HepG2 (cell line): ENCODE results near the gene CPB2. TPM values are rescaled to one million over a fixed set of nuclear protein-coding genes. Genes with fewer than 3 reads are reported as not detected.

Experiments used
- ATAC-seq: fragments of 200-7000 bp; cut with Tn5 transposase; 3 replicates; pipeline ENCODE4 v1.9.1; 2020; ENCODE audit warnings: mild to moderate bottlenecking, moderate library complexity
- BruUV-seq: library from RNA; stranded (reverse); fragments of 400-500 nt; replicated peaks from 2 replicates; lab custom pipeline; 2021; lab: Mats Ljungman, UMichigan
- CTCF ChIA-PET: fragments of 300-600 bp; formaldehyde crosslinking; extraction: SDS; loops from one replicate; lab custom pipeline; 2021; ENCODE audit warnings: low total read pairs, inconsistent platforms, low intra/inter-chr PET ratio; lab: Yijun Ruan, JAX
- POLR2A ChIA-PET: fragments of 350-600 bp; sonication (Branson Sonifier 250); formaldehyde crosslinking; loops from one replicate; lab custom pipeline; 2020; ENCODE audit warnings: antibody characterized with exemption, inconsistent platforms; lab: Yijun Ruan, JAX
- DNase-seq: peaks from one replicate; pipeline ENCODE4 v3.0.0-alpha.2; 2015; ENCODE audit warnings: low spot score
- FAIRE-seq: peaks from 3 replicates; lab custom pipeline; 2011; peaks lifted over from hg19 to GRCh38; lab: Jason Lieb, UNC
- H2AFZ ChIP-seq: one replicate; pipeline ENCODE4 v1.6.1; 2011; ENCODE audit warnings: low read length, inconsistent platforms
- H3K27ac ChIP-seq: fragments of 300-600 bp; 3 replicates; pipeline ENCODE4 v1.8.0; 2011; ENCODE audit warnings: mixed run types, mild to moderate bottlenecking, mixed read lengths, low read length, inconsistent platforms; ENCODE audit not compliant: insufficient read depth; ENCODE audit errors: extremely low read length
- H3K27me3 ChIP-seq, 2 experiments: fragments of 200-600 bp in 1 of 2; 2 replicates in 1 of 2; 3 replicates in 1 of 2; pipeline versions ENCODE4 v1.6.0 to v1.8.0; 2011; ENCODE audit warnings: low read length in 2 of 2, mild to moderate bottlenecking in 2 of 2, moderate library complexity in 2 of 2, inconsistent platforms in 1 of 2; ENCODE audit not compliant: insufficient read depth in 2 of 2, control insufficient read depth in 1 of 2
- H3K36me3 ChIP-seq, 2 experiments: fragments of 200-600 bp in 1 of 2; replicated peaks in 1 of 2; 2 replicates in 1 of 2; 3 replicates in 1 of 2; pipeline versions ENCODE4 v1.5.1 to v1.8.0; 2011; ENCODE audit warnings: low read length in 2 of 2, inconsistent platforms in 1 of 2; ENCODE audit not compliant: insufficient read depth in 2 of 2, control insufficient read depth in 1 of 2
- H3K4me1 ChIP-seq: 2 replicates; pipeline ENCODE4 v1.5.1; 2012; ENCODE audit warnings: low read length, inconsistent platforms; ENCODE audit not compliant: insufficient read depth
- H3K4me2 ChIP-seq: 2 replicates; pipeline ENCODE4 v1.6.0; 2011; ENCODE audit warnings: low read depth, low read length, inconsistent platforms
- H3K4me3 ChIP-seq, 3 experiments: fragments of 200-600 bp in 1 of 3; sonication (generic), shearing (Covaris generic) in 1 of 3; replicated peaks in 1 of 3; 2 replicates each; pipeline ENCODE4 v1.5.1; 2011 to 2016; ENCODE audit warnings: low read length in 3 of 3, inconsistent platforms in 2 of 3, low read depth in 2 of 3, mild to moderate bottlenecking in 2 of 3, control low read depth in 1 of 3, mixed read lengths in 1 of 3; ENCODE audit not compliant: insufficient read depth in 1 of 3
- H3K79me2 ChIP-seq: one replicate; pipeline ENCODE4 v1.6.1; 2011; ENCODE audit warnings: low read length, inconsistent platforms; ENCODE audit not compliant: insufficient read depth
- H3K9ac ChIP-seq: 2 replicates; pipeline ENCODE4 v1.6.0; 2011; ENCODE audit warnings: mild to moderate bottlenecking, low read depth, low read length, inconsistent platforms; ENCODE audit not compliant: insufficient read depth
- H3K9me3 ChIP-seq: 2 replicates; pipeline ENCODE4 v1.5.1; 2012; ENCODE audit warnings: mild to moderate bottlenecking, low read length
- H4K20me1 ChIP-seq: 2 replicates; pipeline ENCODE4 v1.6.0; 2011; ENCODE audit warnings: inconsistent platforms, mild to moderate bottlenecking, low read length, moderate library complexity; ENCODE audit not compliant: insufficient read depth
- ATRX ChIP-seq: sonication (generic); formaldehyde crosslinking; IDR thresholded peaks from 2 replicates; pipeline ENCODE4 v1.4.0; 2020; ENCODE audit warnings: missing genetic modification reagents, borderline replicate concordance
- MLLT10 ChIP-seq: sonication (generic); formaldehyde crosslinking; IDR thresholded peaks from 2 replicates; pipeline ENCODE4 v1.4.0; 2020; ENCODE audit warnings: missing genetic modification reagents
- NR2F6 ChIP-seq, 2 experiments: IDR thresholded peaks; 2 replicates each; pipeline ENCODE4 v1.6.1; 2016; ENCODE audit warnings: antibody characterized with exemption in 1 of 2, mild to moderate bottlenecking in 1 of 2
- TRIM24 ChIP-seq: sonication (generic); formaldehyde crosslinking; IDR thresholded peaks from 2 replicates; pipeline ENCODE4 v1.8.0; 2022; ENCODE audit warnings: mild to moderate bottlenecking, missing genetic modification reagents
- ZEB1 ChIP-seq: IDR thresholded peaks from 2 replicates; pipeline ENCODE4 v1.6.1; 2012; ENCODE audit warnings: mild to moderate bottlenecking, low read depth, inconsistent platforms; ENCODE audit not compliant: insufficient replicate concordance
- ZFP1 ChIP-seq: IDR thresholded peaks from 2 replicates; pipeline ENCODE4 v1.6.1; 2016
- ZNF382 ChIP-seq: sonication (generic); formaldehyde crosslinking; IDR thresholded peaks from 2 replicates; pipeline ENCODE4 v1.5.0; 2020; ENCODE audit warnings: missing genetic modification reagents, mild to moderate bottlenecking, borderline replicate concordance
- ZNF782 ChIP-seq: sonication (generic); formaldehyde crosslinking; IDR thresholded peaks from 2 replicates; pipeline ENCODE4 v1.4.0; 2020; ENCODE audit warnings: missing genetic modification reagents, mild to moderate bottlenecking, borderline replicate concordance
- ZNF883 ChIP-seq: sonication (generic); formaldehyde crosslinking; IDR thresholded peaks from 2 replicates; pipeline ENCODE4 v1.5.1; 2020; ENCODE audit warnings: mild to moderate bottlenecking, missing genetic modification reagents; ENCODE audit errors: not compliant biosample characterization
- WGBS: methylation state at CpG from one replicate; pipeline ENCODE4 v1.1.6; 2017; ENCODE audit warnings: low lambda C conversion rate; 5-methylcytosine and 5-hydroxymethylcytosine counted together
- in situ Hi-C: cut with HindIII; loops from 2 replicates; pipeline ENCODE4 v1.10.0; 2017; ENCODE audit warnings: low pct_unique_long_range_greater_than_20kb; ENCODE audit not compliant: extremely low pct_ligation_motif_present
- intact Hi-C: fragments of 100-400 bp; cut with micrococcal nuclease; formaldehyde crosslinking; loops from one replicate; pipeline ENCODE4 v1.10.0; 2022; ENCODE audit not compliant: unreplicated experiment
- polyA plus RNA-seq, 8 experiments: library from polyadenylated mRNA; depleted of rRNA in 3 of 8; stranded (reverse) in 7 of 8; unstranded in 1 of 8; fragments of >200 nt; fragmentation: Illumina TruSeq in 4 of 8; extraction: Trizol in 4 of 8; gene quantifications; 2 replicates each; pipeline versions ENCODE4 v1.2.1 to v1.2.3, GENCODE V29; 2011 to 2016; ENCODE audit warnings: low read depth in 4 of 8, missing spikeins in 1 of 8, mixed read lengths in 1 of 8; ENCODE audit not compliant: insufficient read depth in 1 of 8
- total RNA-seq, 5 experiments: library from RNA; depleted of rRNA; stranded (reverse); fragments of >200 nt; fragmentation: Illumina TruSeq; extraction: Trizol; gene quantifications; 2 replicates each; pipeline ENCODE4 v1.2.3, GENCODE V29; 2016; ENCODE audit warnings: low read depth in 1 of 5
- TF ChIP-seq, protein P1 (sequence below): sonication (generic); formaldehyde crosslinking; IDR thresholded peaks from 2 replicates; pipeline ENCODE4 v1.4.0; 2020; ENCODE audit warnings: missing genetic modification reagents, borderline replicate concordance
- TF ChIP-seq, protein P2 (sequence below): sonication (generic); formaldehyde crosslinking; IDR thresholded peaks from 2 replicates; pipeline ENCODE4 v1.4.0; 2020; ENCODE audit warnings: mild to moderate bottlenecking, missing genetic modification reagents

Gene CPB2
- total and polyA plus RNA-seq, 2 of the 13 experiments (the other 11 are each of a cell fraction or from before 2014, with no cell fraction given), result 125 to 140 TPM

DNA sequence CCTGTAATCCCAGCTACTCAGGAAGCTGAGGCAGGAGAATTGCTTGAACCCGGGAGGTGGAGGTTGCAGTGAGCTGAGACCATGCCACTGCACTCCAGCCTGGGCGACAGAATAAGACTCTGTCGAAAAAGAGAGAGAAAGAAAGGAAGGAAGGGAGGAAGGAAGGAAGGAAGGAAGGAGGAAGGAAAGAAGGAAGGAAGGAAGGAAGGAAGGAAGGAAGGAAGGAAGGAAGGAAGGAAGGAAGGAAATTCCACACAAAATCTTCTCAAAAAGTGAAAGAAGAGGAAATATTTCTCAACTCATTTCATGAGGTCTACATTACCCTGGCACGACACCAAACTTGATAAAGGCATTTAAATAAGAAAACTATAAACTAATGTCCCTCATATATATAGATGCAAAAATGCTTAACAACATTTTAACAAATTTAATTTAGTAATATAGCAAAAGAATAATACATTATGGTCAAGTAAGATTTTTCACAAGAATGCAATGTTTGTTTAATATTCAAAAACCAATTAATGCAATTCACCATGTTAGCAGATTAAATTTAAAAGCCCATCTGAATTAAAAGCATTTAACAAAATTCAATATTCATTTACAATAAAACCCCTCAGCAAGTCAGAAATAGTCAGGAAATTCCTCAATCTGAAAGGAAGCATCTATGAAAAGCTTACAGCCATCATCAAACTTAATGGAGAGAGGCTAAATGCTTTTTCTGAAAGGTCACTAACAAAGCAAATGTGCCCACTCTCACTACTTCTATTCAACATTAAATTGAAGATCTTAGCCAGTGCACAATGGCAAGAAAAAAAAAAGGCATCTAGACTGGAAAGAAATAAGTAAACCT lies 12.0 kb upstream of the CPB2 start:
- H3K9me3 ChIP-seq, result no peaks in the 10 kb centered on the region
- H3K4me2 ChIP-seq, result no peak overlapping the region
- no peak overlapping the region for H2AFZ ChIP-seq
- no peaks in the 10 kb centered on the region for H3K27me3 ChIP-seq
- ATAC-seq (no peak), DNase-seq (no peak), FAIRE-seq (no peak)
- no peak overlapping the region for H3K27ac ChIP-seq
- ChIA-PET POLR2A (no interaction called here), CTCF (no interaction called here)
- H3K4me1 ChIP-seq, result peaks cover 24% of the 10 kb centered on the region
- no peaks in the 10 kb centered on the region for H3K79me2 ChIP-seq
- no peaks in the 10 kb centered on the region for H4K20me1 ChIP-seq
- 98% methylated on average over 4 of the region's 4 CpGs for WGBS
- H3K9ac ChIP-seq, result no peak overlapping the region
- no peaks in the 10 kb centered on the region for H3K36me3 ChIP-seq
- TF ChIP-seq, protein P1, sequence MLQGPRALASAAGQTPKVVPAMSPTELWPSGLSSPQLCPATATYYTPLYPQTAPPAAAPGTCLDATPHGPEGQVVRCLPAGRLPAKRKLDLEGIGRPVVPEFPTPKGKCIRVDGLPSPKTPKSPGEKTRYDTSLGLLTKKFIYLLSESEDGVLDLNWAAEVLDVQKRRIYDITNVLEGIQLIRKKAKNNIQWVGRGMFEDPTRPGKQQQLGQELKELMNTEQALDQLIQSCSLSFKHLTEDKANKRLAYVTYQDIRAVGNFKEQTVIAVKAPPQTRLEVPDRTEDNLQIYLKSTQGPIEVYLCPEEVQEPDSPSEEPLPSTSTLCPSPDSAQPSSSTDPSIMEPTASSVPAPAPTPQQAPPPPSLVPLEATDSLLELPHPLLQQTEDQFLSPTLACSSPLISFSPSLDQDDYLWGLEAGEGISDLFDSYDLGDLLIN (CRISPR knock-in tag), result no peak
- TF ChIP-seq, protein P2, sequence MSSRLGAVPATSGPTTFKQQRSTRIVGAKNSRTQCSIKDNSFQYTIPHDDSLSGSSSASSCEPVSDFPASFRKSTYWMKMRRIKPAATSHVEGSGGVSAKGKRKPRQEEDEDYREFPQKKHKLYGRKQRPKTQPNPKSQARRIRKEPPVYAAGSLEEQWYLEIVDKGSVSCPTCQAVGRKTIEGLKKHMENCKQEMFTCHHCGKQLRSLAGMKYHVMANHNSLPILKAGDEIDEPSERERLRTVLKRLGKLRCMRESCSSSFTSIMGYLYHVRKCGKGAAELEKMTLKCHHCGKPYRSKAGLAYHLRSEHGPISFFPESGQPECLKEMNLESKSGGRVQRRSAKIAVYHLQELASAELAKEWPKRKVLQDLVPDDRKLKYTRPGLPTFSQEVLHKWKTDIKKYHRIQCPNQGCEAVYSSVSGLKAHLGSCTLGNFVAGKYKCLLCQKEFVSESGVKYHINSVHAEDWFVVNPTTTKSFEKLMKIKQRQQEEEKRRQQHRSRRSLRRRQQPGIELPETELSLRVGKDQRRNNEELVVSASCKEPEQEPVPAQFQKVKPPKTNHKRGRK (CRISPR knock-in tag), result 0 out of 2 replicates have a peak, but pooled peaks have one; percentile 76
- intact Hi-C loops (no loop called here), in situ Hi-C loops (no loop called here)
- BruUV-seq, result no TSS peak
- no peak overlapping the region for H3K4me3 ChIP-seq

DNA sequence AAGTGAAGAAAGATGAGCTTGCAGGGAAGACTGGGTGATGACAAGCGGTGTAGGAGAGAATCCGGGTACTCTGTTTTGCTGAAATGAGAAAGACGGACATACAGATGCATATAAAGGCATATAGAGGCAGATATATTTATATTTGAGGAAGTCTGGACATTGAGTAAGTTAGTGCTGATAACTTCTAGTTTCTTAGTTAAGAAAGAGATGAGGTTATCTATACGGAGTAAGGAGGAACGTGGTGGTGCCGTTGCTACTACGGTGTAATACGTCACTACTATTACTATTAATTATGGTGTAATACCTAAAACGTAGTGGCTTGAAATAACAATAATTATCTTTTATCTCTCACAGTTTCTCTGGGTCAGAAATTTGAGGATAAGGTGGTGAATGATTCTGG lies 9.8 kb upstream of the CPB2 start:
- no peak overlapping the region for H3K4me2 ChIP-seq
- no peaks in the 10 kb centered on the region for H4K20me1 ChIP-seq
- FAIRE-seq (no peak), ATAC-seq (no peak), DNase-seq (no peak)
- no peaks in the 10 kb centered on the region for H3K36me3 ChIP-seq
- intact Hi-C loops, result no loop called here
- H3K79me2 ChIP-seq, result no peaks in the 10 kb centered on the region
- CTCF ChIA-PET, result no interaction called here
- 93% methylated on average over 9 of the region's 9 CpGs for WGBS
- no peak for TF ChIP-seq MLLT10
- TF ChIP-seq ATRX (CRISPR knock-in tag), result no peak
- TF ChIP-seq ZNF382, result no peak
- TF ChIP-seq ZNF782 (CRISPR knock-in tag), result no peak
- no peak for TF ChIP-seq ZNF883 (CRISPR knock-in tag)
- TF ChIP-seq NR2F6 (IDR thresholded peaks at IDR 0.05), result no peak
- no peak for TF ChIP-seq NR2F6 (CRISPR knock-in tag; IDR thresholded peaks at IDR 0.05)
- no peak for TF ChIP-seq TRIM24 (CRISPR knock-in tag)
- TF ChIP-seq ZFP1 (CRISPR knock-in tag), result no peak
- TF ChIP-seq ZEB1, result no peak
- TF ChIP-seq, protein P2 (CRISPR knock-in tag), result no peak
- no peak overlapping the region for H3K9ac ChIP-seq
- no peak overlapping the region for H3K4me3 ChIP-seq
- POLR2A ChIA-PET, result no interaction called here
- no peaks in the 10 kb centered on the region for H3K27me3 ChIP-seq
- BruUV-seq, result no TSS peak
- peaks cover 21% of the 10 kb centered on the region for H3K4me1 ChIP-seq
- in situ Hi-C loops, result no loop called here
- H2AFZ ChIP-seq, result no peak overlapping the region
- no peaks in the 10 kb centered on the region for H3K9me3 ChIP-seq
- no peak overlapping the region for H3K27ac ChIP-seq
